Neuronal stem cell (in vitro differentiated cells): ENCODE data around the gene PRKCE.
A peak's percentile ranks its signal among the peaks of the same experiment; 100 is the strongest.

Source experiments
- DNase-seq: peaks from one replicate; pipeline ENCODE4 v3.0.0-alpha.2; 2013; ENCODE audit warnings: low spot score
- H2AFZ ChIP-seq: one replicate; pipeline ENCODE4 v1.6.1; 2013; ENCODE audit warnings: mild to moderate bottlenecking, low read length, inconsistent platforms
- H2AK5ac ChIP-seq: 2 replicates; pipeline ENCODE4 v1.6.1; 2013; ENCODE audit warnings: low read depth, mild to moderate bottlenecking, inconsistent platforms, low read length, moderate library complexity, mixed read lengths
- H2BK120ac ChIP-seq: 2 replicates; pipeline ENCODE4 v1.6.1; 2013; ENCODE audit warnings: low read depth, mild to moderate bottlenecking, inconsistent platforms, low read length, moderate library complexity, mixed read lengths
- H2BK12ac ChIP-seq: one replicate; pipeline ENCODE4 v1.6.1; 2013; ENCODE audit warnings: low read length, inconsistent platforms
- H2BK15ac ChIP-seq: 2 replicates; pipeline ENCODE4 v1.6.1; 2013; ENCODE audit warnings: mild to moderate bottlenecking, low read length, inconsistent platforms, mixed read lengths
- H2BK5ac ChIP-seq: one replicate; pipeline ENCODE4 v1.6.1; 2013; ENCODE audit warnings: inconsistent platforms, mild to moderate bottlenecking, low read length, moderate library complexity
- H3K14ac ChIP-seq: one replicate; pipeline ENCODE4 v1.6.1; 2013; ENCODE audit warnings: low read length, inconsistent platforms
- H3K18ac ChIP-seq: 2 replicates; pipeline ENCODE4 v1.6.1; 2013; ENCODE audit warnings: low read length, inconsistent platforms
- H3K23ac ChIP-seq: 2 replicates; pipeline ENCODE4 v1.6.1; 2013; ENCODE audit warnings: low read depth, mild to moderate bottlenecking, mixed read lengths, low read length, inconsistent platforms; ENCODE audit not compliant: poor library complexity
- H3K27ac ChIP-seq: replicated peaks from 3 replicates; pipeline ENCODE4 v1.5.1; 2013; ENCODE audit warnings: low read length, inconsistent platforms
- H3K27me3 ChIP-seq, 3 experiments: 2 replicates each; pipeline ENCODE4 v1.6.1; 2013; ENCODE audit warnings: low read length in 3 of 3, mild to moderate bottlenecking in 2 of 3, inconsistent platforms in 1 of 3, low read depth in 1 of 3, mixed read lengths in 1 of 3, moderate library complexity in 1 of 3; ENCODE audit not compliant: control insufficient read depth in 3 of 3, insufficient read depth in 3 of 3
- H3K36me3 ChIP-seq, 2 donors: replicated peaks in 1 of 2; 2 replicates each; pipeline ENCODE4 v1.6.1; 2013; ENCODE audit warnings: low read length in 2 of 2; ENCODE audit not compliant: control insufficient read depth in 2 of 2, insufficient read depth in 2 of 2
- H3K4ac ChIP-seq: 2 replicates; pipeline ENCODE4 v1.6.1; 2013; ENCODE audit warnings: inconsistent platforms, mild to moderate bottlenecking, low read length, moderate library complexity
- H3K4me1 ChIP-seq, 2 donors: 1 replicate in 1 of 2; 2 replicates in 1 of 2; pipeline ENCODE4 v1.6.1; 2013; ENCODE audit warnings: low read length in 2 of 2, low read depth in 1 of 2; ENCODE audit not compliant: control insufficient read depth in 2 of 2, insufficient read depth in 1 of 2
- H3K4me2 ChIP-seq: one replicate; pipeline ENCODE4 v1.6.1; 2013; ENCODE audit warnings: mild to moderate bottlenecking, low read length, inconsistent platforms; ENCODE audit not compliant: insufficient read depth, poor library complexity, severe bottlenecking
- H3K4me3 ChIP-seq, 2 donors: 2 replicates each; pipeline ENCODE4 v1.5.1; 2013; ENCODE audit warnings: low read length in 2 of 2, mild to moderate bottlenecking in 2 of 2, inconsistent platforms in 1 of 2, moderate library complexity in 1 of 2
- H3K79me1 ChIP-seq: one replicate; pipeline ENCODE4 v1.6.1; 2013; ENCODE audit warnings: low read depth, mild to moderate bottlenecking, inconsistent platforms, low read length, moderate library complexity
- H3K9ac ChIP-seq: one replicate; pipeline ENCODE4 v1.6.1; 2013; ENCODE audit warnings: mild to moderate bottlenecking, low read depth, low read length, inconsistent platforms; ENCODE audit not compliant: poor library complexity
- H3K9me3 ChIP-seq, 2 donors: replicated peaks in 1 of 2; 2 replicates each; pipeline versions ENCODE3 to v1.6.1; 2013; ENCODE audit warnings: low read length in 2 of 2, mild to moderate bottlenecking in 2 of 2, inconsistent platforms in 1 of 2, low read depth in 1 of 2, mixed read lengths in 1 of 2, moderate library complexity in 1 of 2; ENCODE audit not compliant: control insufficient read depth in 2 of 2, insufficient read depth in 1 of 2
- H4K8ac ChIP-seq: one replicate; pipeline ENCODE4 v1.6.1; 2013; ENCODE audit warnings: low read depth, mild to moderate bottlenecking, inconsistent platforms, low read length, moderate library complexity
- H4K91ac ChIP-seq: one replicate; pipeline ENCODE4 v1.6.1; 2013; ENCODE audit warnings: low read length, low read depth, mild to moderate bottlenecking, inconsistent platforms; ENCODE audit not compliant: poor library complexity
- WGBS, 2 donors: extraction: QIAGEN DNeasy Blood & Tissue Kit; methylation state at CpG; one replicate each; pipeline ENCODE4 v1.1.7; 2013; ENCODE audit warnings: missing lambda C conversion rate in 2 of 2, mixed read lengths in 1 of 2; ENCODE audit not compliant: insufficient read length in 2 of 2, insufficient replicate concordance in 1 of 2; ENCODE audit errors: extremely low coverage in 2 of 2; 5-methylcytosine and 5-hydroxymethylcytosine counted together

PRKCE gene

GRCh38 chr2:46171411-46171953, 520.0 kb downstream of the PRKCE start:
- H3K27ac ChIP-seq: no peak overlapping the region
- H3K27me3 ChIP-seq: no peaks in the 10 kb centered on the region
- H3K9ac ChIP-seq: no peak overlapping the region
- no peak overlapping the region for H4K91ac ChIP-seq
- H3K4me2 ChIP-seq: no peak overlapping the region
- H2BK15ac ChIP-seq: no peak overlapping the region
- WGBS, 2 donors: no CpG with 5 or more reads among the region's 9 CpGs
- no peak overlapping the region for H2BK5ac ChIP-seq
- H3K4me1 ChIP-seq: peaks cover 0 to 10% of the 10 kb centered on the region in 2 donors
- no peak overlapping the region for H3K4ac ChIP-seq
- no peak overlapping the region for H4K8ac ChIP-seq
- peak overlapping the region; percentile 52 for H3K23ac ChIP-seq
- no peaks in the 10 kb centered on the region for H3K79me1 ChIP-seq
- no peak overlapping the region for H2BK12ac ChIP-seq
- no peak overlapping the region for H3K14ac ChIP-seq
- no peak overlapping the region for H2AFZ ChIP-seq
- no peaks in the 10 kb centered on the region for H3K36me3 ChIP-seq
- no peak overlapping the region for H2AK5ac ChIP-seq
- H3K18ac ChIP-seq: peak overlapping the region; percentile 49
- no peak for DNase-seq
- no peaks in the 10 kb centered on the region for H3K9me3 ChIP-seq
- no peak overlapping the region for H2BK120ac ChIP-seq
- H3K4me3 ChIP-seq: no peak overlapping the region

GRCh38 chr2:46171996-46172546, 520.6 kb downstream of the PRKCE start:
- Histone ChIP-seq H3K18ac (peak overlapping the region; percentile 11), H2AFZ (no peak overlapping the region), H3K9ac (no peak overlapping the region), H3K4me3 (no peak overlapping the region), H3K14ac (no peak overlapping the region), H3K36me3 (no peaks in the 10 kb centered on the region), H3K79me1 (no peaks in the 10 kb centered on the region), H2BK5ac (no peak overlapping the region), H3K4me1 (peaks cover 0 to 10% of the 10 kb centered on the region in 2 donors), H3K4me2 (no peak overlapping the region), H3K9me3 (no peaks in the 10 kb centered on the region), H2BK12ac (no peak overlapping the region), H2AK5ac (no peak overlapping the region), H4K91ac (no peak overlapping the region), H4K8ac (no peak overlapping the region), H2BK120ac (no peak overlapping the region), H3K23ac (no peak overlapping the region), H3K27ac (no peak overlapping the region), H2BK15ac (no peak overlapping the region), H3K4ac (no peak overlapping the region), H3K27me3 (no peaks in the 10 kb centered on the region)
- no peak for DNase-seq
- WGBS, 2 donors: no CpG with 5 or more reads among the region's 14 CpGs

DNA sequence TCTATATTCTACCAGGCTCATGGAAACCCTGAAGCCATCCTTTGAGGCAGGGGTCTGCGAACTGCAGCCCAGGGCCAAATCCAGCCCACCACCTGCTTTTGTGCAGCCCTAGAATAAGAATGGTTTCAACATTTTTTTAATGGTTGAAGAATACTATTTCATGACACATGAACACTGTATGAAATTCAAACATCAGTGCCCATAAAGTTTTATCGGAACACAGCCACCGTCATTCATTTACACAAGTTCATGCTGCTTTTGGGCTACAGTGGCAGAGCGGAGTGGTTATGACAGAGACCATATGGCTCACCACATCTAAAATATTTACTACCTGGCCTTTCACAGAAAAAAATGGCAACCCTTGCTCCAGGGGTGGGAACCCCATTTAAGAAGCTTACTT, 521.6 kb downstream of the PRKCE start:
- no peak overlapping the region for H3K4ac ChIP-seq
- H3K4me2 ChIP-seq: no peak overlapping the region
- H2BK12ac ChIP-seq: no peak overlapping the region
- no peaks in the 10 kb centered on the region for H3K79me1 ChIP-seq
- H2BK120ac ChIP-seq: no peak overlapping the region
- H3K4me1 ChIP-seq: peaks cover 0 to 10% of the 10 kb centered on the region in 2 donors
- H3K23ac ChIP-seq: no peak overlapping the region
- no peaks in the 10 kb centered on the region for H3K27me3 ChIP-seq
- H2AFZ ChIP-seq: no peak overlapping the region
- no peak overlapping the region for H3K27ac ChIP-seq
- H2AK5ac ChIP-seq: no peak overlapping the region
- H3K4me3 ChIP-seq: no peak overlapping the region
- no peak overlapping the region for H3K9ac ChIP-seq
- no peak overlapping the region for H4K91ac ChIP-seq
- H3K9me3 ChIP-seq: no peaks in the 10 kb centered on the region
- H2BK15ac ChIP-seq: no peak overlapping the region
- no peak for DNase-seq
- WGBS, 2 donors: no CpG with 5 or more reads among the region's 4 CpGs
- no peak overlapping the region for H4K8ac ChIP-seq
- H3K36me3 ChIP-seq: no peaks in the 10 kb centered on the region
- no peak overlapping the region for H3K14ac ChIP-seq
- H2BK5ac ChIP-seq: no peak overlapping the region
- H3K18ac ChIP-seq: no peak overlapping the region

DNA sequence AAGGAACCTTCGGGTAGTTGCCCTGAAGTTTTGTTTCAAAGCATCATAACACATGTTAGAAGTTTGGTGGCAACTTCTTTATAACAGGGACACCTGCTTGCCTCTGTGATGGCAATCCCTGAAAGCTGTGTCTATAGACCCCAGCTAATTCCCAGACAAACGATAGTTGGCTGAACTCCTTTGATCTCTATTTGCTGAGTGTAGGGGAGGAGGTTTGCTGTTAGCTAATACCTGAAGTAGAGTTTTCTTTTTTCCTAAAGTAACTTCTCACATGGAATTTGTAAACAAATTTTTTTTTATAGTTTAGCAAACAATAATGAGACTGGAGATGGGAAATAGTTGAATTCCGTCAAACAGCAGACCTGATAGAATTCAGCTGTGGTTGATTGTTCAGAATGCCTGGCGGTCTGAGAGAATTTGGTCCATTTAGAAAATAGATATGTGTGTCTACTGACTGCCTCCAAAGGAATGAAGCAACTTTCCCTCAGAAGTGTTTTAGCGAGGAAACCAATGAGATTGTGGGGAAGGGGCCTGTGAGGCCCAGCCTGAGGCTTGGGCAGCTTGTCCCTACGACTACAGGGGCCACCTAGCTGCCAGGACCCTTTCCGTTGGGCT, 522.3 kb downstream of the PRKCE start:
- Histone ChIP-seq H2AK5ac (no peak overlapping the region), H3K27me3 (no peaks in the 10 kb centered on the region), H4K8ac (no peak overlapping the region), H3K18ac (no peak overlapping the region), H3K36me3 (no peaks in the 10 kb centered on the region), H4K91ac (no peak overlapping the region), H3K4me2 (no peak overlapping the region), H3K23ac (no peak overlapping the region), H2BK120ac (no peak overlapping the region), H3K4me1 (peaks cover 0 to 10% of the 10 kb centered on the region in 2 donors), H2BK5ac (no peak overlapping the region), H3K4ac (no peak overlapping the region), H3K27ac (no peak overlapping the region), H3K4me3 (no peak overlapping the region), H2AFZ (no peak overlapping the region), H3K79me1 (no peaks in the 10 kb centered on the region), H3K14ac (no peak overlapping the region), H3K9ac (no peak overlapping the region), H2BK12ac (no peak overlapping the region), H2BK15ac (no peak overlapping the region), H3K9me3 (no peaks in the 10 kb centered on the region)
- DNase-seq: no peak
- no CpG with 5 or more reads among the region's 7 CpGs for WGBS, 2 donors
